Measurements from ENCODE around the gene SLC37A1.
A peak's percentile ranks its signal among the peaks of the same experiment; 100 is the strongest.
"Not testable (repeated sequence)": the region's sequence is repeated elsewhere in the genome, so short reads cannot be mapped to it uniquely, and the experiment has no call there.

The SLC37A1 gene

DNA sequence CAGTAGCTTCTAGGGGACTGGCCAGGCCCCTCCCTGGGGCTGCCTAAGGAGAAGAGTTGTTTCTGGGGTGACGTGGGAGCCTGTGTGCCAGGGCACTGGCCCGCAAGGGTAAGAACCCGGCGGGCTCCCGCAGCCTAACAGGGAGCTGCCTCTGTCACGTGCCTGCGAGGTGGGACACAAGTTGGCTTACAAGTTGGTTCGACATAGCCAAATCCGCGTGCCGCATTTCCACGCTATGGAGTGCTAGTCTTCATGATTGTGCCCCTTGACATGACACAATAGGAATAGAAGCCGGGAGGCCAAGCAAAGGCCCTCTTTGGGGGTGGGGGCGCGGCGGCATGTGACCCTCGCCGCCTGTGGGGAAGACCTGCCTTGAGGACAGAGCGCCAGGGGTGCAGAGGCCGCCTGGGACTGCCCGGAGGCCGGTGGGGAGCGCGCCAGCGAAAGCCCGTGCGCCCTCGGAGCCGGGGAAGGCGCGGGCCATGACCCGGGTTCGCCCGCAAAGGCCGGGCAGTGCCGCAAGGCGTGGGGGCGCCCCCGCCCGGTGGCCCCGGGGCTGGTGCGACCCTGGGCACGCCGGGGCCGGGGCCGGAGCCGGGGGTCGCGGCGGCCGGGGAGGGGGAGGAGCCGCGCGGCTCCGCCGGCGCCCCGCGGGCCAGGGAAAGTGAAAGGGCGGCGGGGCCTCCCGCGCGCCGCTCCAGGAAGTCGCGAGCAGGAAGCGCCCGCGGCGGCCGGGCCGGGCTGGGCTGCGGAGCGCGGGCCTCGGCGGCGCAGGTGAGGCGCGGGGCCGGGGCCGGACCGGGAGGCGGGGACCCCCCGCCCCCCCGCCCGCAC is at the start of gene SLC37A1:
Gene SLC37A1 (plus strand): TSS at position 702 of the 834 bp plus-strand sequence. CDS start 4,603 bp downstream, outside the sequence.
- DNase-seq = no peak

DNA sequence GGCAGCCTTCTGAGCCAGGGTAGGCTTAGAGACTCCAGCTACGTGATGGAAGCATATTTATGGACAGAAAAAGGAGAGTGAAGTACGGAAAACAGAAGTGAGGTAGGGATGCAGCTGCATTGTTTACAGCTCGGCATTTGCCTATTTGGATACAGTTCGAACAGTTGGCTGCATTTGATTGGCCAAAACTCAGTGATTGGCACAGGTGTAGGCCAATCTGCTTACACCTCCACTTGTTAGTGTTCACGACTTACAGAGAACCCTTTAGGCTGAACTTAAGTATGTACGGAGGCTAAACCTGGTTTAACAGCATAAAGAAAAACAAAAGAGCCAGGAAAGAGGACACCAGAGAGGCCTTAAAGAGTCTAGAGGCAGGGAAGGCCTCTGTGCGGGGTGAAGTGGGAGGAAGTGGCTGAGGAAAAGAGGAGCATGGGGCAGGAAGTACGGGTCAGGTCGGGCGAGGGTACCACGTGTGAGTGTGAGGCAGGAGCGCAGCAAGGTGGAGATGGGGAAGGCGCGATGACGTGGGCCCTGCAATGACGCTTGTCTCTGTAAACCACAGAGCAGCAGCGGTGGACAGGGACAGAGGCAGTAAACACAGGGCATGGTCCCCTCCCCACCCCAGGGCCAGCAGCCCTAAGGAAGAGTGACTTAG is 49.7 kb upstream of the SLC37A1 start:
- no peak for DNase-seq

DNA sequence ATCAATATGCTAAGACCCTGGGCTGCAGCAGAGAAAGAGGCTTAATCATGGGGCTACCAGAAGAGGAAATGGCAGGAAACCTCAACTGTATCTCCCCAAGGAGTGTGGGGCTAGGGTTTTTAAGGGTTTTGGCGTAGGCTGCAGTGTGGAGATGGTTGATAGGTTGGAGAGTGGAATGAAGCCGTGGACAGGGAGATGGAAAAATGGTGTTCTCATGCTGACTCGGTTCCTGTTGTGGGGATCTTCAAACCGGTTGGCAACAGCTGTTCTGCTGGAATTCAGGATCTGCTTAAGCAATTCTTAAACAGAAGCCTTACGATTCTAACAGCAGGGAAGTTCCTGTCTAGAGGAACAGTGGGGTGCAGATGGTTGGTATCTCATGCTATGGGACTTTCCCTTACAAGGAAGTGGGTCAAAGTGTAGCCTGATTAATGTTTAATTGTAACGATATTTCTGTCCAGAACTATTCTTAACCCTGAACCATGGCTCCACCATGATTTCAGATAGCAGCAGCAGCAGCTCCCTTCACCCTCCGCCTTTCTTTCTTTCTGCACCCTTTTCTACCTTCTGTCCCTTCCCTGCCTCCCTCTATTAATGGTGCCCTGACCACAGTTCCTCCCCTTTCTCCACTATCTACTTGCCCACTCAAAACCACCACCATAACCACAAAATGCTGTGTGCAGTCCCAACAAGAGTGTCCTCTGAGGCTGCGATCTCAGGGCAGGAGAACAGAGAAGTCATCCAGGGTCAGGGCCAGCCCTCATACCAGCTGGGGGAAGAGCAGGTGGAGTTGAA is 48.4 kb upstream of the SLC37A1 start:
- DNase-seq = no peak

DNA sequence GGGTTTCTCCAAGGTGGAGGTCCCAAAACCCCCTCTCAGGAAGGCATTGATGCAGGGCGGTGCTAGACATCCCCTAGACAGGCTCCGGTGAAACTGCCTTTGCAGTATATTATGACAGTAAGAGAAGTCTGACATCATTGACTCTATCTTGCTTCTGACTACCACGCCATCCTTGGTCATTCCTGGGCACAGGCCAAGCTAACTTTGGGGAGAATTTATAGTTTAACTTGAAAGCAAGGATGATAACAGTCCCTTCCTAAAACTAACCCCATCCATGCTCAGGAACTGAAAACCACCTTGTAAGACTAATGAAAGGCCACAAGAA is 47.9 kb upstream of the SLC37A1 start:
- DNase-seq = no peak

DNA sequence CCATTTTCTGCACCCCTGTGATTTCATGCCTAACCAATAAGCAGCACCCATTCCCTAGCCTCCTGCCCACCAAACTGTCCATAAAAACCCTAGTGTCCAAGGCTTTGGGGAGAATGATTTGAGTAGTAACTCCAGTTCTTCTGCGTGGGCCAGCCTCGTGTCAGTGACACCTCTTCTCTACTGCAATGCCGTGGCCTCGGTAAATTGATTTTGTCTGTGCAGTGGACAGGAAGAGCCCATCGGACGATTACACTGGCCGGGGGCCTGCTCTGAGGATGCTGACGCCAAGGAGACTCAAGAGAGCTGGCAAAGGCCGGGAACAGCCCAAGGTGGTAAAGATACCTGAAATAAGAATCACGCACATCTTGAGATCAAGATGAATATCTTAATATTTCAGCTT is 47.0 kb upstream of the SLC37A1 start:
- no peak for DNase-seq

DNA sequence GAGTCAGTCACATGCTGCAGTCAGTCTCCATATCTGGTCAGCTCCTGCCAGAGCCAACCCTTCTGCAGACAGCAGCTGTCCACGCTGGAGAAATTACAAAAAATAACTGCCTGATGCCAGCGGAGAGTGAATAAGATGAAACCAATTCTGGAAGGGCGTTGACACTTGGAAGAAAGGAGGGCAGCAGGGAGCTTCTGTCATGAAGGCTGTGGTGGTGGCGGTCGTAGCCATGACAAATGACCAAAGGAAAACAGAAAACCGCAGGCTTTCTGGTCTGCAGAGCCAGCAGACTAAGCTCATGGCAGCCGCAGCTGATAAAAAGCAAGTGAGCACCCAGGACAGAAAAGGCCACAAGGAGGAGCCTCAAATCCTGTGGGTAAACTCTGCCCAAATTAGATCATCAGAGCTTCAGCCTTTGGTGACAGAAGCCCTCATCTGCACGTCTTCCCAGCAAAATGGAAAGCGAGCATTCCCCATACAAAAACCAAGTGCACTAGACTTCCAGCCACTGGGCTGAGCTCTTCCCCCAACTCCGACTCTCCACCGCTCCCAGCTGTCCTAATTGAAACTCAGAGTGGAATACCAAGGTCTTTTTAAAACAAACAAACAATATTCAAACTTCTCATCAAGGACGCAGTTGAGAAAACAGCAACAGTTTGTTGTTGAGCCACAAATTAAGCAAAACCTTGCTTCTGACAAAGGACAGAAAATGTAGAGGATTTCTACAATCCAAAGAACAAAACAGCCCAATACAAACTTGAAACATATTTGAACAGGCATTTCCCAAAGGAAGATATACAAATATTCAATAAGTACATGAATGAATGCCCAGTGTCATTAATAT is 46.3 kb upstream of the SLC37A1 start:
- no peak for DNase-seq

DNA sequence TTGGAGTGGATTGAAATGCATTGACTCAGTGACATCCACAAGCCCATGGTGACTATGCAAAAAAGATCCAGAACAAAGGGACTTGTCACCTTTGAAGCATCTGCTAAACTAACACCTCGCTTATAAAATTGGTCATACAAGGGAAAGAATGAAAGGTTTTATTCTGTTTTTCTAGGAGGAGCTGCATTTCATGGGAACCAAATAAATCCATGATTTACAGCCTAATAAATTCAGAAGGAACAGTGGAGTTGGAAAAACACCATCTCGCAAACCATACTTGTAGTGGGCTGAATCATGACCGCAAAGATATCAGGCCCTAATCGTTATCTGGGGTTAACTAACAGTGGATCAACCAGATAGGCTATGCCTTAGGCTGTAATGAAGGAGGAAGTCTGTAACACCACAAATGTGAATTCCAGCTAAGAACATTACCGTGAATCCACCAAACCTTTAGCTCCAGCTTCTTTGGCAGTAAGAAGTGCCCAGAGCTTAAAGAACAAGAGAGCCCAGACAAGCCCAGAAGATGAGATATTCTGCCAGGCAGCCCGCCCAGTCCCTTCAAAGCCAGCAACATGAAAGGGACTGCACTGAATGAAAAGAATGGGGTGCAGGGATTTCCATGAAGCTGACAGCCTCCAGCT is 45.0 kb upstream of the SLC37A1 start:
- DNase-seq = no peak

DNA sequence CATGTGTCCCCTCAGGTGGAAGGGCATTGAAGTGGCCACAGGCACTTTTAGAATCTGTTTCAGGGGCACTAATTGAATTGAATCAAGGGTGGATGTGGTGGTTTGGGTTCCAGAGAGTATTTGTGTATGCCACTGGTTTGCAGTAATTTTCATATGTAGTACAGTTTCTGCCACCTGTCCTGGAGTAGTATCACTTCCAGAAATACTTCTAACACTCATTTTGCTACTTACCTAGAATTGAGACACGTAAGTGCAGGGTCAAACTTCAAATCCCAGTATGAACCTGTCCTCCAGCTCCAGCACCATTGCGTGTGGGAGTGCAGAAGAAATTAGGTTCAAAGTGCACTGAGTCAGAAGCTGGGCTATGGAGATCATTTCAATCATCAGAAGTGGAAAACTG is 44.4 kb upstream of the SLC37A1 start:
- DNase-seq = no peak

DNA sequence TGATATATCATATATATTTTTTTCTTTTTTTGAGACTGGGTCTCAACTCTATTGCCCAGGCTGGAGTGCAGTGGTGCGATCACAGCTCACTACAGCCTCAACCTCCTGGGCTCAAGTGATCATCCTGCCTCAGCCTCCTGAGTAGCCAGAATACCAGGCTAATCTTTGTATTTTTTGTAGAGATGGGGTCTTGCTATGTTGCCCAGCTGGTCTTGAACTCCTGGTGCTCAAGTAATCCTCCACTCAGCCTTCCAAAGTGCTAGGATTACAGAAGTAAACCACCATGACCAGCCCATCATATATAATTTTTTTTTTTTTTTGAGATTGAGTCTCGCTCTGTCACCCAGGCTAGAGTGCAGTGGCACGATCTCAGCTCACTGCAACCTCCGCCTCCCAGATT is 43.9 kb upstream of the SLC37A1 start:
- DNase-seq = not testable (repeated sequence)

DNA sequence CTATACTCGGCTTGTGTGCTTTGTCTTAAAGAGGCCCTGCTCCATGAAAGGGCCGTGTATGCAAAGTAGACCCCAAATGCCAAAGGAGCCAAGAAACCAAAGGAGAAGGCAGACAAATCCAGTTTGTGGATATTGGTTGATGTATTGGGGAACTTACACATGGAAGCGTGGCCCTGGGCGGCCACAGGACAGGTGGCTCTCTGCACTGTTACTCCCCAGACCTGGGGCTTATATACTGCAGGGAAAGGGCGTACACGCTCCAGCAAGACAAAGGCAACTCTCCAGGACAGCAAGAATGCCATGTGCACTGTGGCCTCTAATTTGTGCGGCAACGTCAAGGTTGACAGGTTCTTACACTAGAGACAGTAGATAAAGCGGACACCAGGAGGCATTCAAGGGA is 42.4 kb upstream of the SLC37A1 start:
- no peak for DNase-seq

DNA sequence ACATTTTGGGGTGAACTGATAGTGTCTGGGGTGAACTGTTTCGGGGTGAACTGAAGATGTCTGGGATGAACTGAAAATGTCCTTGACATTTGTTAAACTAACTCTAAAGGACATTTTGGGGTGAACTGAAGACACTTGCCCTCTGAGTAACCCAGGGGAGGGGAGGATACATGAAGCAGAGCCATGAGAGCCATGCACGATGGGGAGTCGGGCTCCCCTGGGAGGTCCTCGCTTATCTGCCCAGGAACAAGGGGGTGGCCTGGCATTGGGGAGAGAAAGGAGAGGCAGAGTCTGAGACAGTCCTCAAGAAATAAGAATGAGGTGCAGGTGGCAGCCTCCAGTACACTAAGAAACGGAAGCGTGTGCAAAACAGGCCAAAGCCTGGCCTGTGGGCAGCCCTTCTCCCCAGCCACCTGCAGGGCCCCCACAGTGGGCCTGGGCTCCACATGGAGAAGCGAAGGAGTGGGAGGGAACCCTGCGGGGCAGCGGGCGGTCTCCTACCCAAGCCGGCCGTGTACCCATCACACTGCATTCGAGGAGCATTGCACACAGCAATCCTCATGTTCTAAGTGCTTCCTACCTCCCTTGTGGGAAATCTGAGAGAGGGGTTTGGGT is 41.8 kb upstream of the SLC37A1 start:
- no peak for DNase-seq

DNA sequence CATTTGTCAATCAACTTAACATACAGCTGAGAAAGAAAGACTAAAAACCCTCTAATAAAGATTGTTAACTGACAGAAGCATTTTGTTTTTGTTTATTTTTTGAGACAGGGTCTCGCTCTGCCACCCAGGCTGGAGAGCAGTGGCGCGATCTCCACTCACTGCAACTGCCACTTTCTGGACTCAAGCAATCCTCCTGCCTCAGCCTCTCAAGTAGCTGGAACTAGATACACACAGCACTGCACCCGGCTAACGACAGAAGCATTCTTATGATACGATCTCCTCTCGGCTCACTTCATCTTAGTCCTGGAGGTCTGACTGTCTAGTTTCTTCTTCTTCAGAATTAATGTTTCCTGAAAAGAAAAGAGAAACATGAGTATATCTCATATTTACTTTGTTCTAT is 41.1 kb upstream of the SLC37A1 start:
- DNase-seq = no peak

DNA sequence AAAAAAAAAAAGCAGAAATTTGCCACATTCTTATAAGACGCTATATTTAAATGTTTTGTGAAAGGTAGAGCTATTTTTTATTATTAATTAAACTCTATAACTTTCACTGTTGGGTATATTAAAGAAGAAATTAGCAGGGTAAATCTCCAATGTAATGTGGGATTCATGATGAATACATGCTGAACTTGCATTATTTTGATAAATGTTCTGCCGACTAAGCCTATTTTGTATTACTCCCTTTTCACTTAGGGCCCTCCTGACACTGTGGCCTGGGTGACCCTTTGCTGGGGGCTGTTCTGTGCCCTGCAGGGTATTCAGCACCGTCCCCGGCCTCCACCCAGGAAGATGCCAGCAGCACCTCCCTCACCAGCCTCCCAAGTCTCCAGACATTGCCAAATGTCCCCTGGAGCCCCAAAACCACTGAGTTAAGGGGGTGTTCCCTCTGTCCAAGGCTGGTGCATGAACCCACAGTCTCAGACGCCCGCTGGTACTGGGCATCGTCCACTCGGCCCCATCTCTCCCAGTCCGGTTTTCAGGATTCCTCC is 40.1 kb upstream of the SLC37A1 start:
- no peak for DNase-seq

DNA sequence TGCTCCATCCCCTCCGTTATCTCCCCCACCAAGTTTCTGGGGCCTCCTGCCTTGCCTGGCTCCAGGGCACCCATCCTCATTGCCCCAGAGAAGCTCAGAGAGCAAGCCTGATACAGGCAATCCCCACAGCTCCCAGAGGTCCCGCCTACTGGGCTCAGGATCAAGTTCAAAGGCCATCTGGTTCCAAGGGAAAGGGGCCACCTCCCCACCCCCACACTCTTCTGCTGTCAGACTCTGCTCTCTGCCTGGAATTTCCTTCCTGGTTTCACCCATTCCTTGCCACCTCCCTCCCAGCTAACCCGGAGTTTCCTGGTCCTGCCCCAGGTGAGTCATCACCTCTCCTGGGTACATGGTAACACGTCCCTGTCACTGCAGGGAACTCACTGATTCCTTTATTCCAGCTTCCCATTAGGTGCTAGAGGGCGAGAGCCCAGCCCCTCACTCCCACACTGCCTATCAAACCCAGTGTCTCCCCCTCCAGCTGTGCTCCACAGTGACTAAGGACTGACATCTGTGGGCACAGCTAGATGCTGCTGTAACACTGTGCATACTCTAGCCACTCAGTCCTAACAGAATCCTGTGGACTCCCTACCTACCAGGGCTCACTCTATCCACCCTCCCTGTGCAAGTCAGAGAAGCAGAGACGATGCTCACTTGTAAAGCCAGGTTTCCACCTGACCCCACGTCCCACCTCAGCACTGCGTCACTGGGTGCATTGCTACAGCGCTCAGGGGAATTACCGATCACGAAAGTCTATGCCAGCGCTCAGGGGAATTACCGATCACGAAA is 39.4 kb upstream of the SLC37A1 start:
- DNase-seq = peak; percentile 11

DNA sequence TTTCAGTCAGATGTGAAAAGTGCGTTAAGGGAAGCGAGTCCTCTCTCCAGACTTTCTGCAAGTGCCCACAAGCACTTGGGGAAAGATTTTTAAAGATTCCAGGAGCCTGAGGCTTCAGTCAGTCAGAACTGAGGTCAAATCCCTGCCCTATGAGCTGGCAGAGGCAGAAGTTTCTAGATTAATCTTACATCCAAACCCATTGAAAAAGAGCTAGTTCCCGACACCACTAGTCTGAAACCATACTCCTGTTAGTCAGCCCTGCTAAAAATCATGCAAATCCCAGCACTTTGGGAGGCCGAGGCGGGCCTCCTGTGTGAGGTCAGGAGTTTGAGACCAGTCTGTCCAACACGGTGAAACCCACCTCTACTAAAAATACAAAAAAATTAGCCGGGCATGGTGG is 38.6 kb upstream of the SLC37A1 start:
- DNase-seq = no peak

DNA sequence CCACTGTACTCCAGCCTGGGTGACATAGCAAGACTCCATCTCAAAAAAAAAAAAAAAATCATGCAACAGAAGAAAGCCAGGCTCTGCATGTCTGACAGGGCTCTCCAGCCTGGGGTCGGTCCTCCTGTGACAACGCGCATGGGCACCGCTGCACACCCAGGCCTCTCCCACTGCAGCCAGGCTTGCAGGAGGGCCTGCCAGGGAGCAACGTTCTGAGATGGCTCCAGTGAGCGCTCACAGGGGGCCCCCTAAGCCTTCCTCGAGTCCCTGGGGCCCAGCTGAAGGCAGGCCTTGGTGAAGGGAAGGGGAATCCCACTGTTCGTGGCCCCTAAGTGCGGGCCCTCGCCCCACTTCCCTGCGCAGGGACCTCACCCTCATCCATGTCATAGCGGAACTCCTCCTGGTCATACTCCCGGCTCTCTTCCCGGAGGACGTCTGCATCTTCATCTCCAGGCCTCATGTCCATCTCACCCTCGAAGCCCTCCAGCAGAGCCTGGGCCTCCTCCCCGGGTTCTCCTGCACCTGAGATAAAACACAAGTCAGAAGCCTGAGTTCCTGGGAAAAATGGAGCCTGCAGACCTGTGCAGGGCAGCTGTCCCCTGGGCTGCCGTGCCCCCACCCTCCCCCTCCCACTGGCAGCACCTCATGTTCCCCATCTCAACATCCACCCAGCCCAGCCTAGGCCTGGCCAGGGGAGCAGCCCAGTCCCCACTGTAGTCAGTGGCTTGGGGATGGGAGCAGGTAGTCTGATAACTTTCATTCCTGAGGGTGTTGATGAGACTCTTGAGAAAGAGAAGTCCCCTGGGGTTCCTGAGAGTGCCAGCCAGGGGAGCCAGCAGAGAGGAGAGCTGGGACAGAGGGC is 37.9 kb upstream of the SLC37A1 start:
- no peak for DNase-seq

DNA sequence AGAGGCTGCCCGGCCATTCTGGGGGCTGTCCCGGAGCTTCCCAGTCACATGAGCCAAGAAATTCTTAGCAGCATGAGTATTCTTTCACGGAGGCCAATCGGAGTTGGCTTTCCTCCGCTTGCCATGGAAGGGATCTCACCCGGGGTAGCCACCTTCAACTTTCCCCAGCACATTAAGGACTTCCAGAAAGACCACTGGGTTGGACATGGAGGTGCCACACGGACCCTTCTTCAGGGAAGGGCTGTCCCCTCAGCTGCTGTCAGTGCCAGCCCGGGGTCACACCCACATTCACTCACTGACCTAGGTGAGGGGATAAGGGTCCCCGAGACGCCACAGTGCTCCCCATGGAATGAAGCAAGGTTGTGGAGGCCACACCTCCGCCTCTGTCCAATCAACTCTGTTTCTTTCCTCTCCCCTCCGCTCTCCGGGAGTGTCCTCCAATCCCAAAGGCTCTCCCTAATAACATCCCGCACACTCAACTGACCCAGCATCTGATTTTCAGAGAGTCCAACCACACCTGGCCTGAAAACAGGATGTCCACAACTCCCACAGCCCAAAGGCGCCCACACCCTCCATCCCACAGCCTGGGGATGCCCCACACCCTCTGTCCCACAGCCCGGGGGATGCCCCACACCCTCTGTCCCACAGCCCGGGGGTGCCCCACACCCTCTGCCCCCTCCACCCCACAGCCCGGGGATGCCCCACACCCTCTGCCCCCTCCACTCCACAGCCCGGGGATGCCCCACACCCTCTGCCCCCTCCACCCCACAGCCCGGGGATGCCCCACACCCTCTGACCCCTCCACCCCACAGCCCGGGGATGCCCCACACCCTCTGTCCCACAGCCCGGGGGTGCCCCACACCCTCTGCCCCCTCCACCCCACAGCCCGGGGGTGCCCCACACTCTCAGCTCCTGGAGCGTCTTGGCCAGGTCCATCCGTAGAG is 37.0 kb upstream of the SLC37A1 start:
- DNase-seq = no peak

DNA sequence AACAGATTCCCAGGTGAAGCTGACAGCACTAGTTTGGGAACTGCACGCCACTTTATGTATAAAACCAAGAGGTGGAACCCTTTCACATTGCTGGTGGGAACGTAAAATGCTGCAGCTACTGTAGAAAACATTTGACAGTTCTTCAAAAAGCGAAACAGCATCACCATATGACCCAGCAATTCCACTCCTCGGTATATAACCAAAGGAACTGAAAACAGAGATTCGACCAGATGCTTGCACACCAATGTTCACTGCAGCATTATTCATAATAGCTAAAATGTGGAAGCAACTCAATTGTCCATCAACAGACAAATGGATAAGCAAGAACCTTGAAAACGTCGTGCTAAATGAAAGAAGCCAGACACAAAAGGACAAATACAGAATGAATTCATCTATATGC is 35.1 kb upstream of the SLC37A1 start:
- DNase-seq = no peak

DNA sequence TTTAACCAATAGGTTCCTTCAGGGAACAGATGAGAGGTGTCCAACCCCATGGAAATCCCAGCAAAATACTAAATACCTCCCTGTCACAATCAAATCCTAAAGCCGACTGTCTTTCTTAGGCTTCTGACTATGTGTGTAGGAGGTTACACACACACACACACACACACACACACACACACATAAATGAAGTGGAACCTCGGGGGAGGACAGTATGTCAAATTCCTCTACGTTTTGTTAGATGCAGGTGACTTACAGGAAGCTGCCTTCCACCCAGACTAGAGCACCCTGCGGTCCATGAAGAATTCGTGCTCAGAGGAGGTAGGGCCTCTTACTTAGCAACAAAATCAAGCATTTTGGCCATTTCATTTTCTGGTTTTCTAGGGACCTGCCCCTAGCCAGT is 34.1 kb upstream of the SLC37A1 start:
- DNase-seq = no peak
